DND-41 (cell line): Measurements from ENCODE around the gene POFUT2.

ENCODE experiments used
- EZH2 ChIP-seq: IDR thresholded peaks from 3 replicates; pipeline ENCODE4 v1.6.1; 2012; ENCODE audit warnings: borderline replicate concordance, low read depth, mild to moderate bottlenecking, moderate library complexity, low read length, inconsistent platforms; ENCODE audit not compliant: severe bottlenecking
- TF ChIP-seq, protein P1 (sequence below): IDR thresholded peaks from 2 replicates; pipeline ENCODE4 v1.5.1; 2012; ENCODE audit warnings: borderline replicate concordance, low read length, moderate library complexity, mild to moderate bottlenecking; ENCODE audit not compliant: poor library complexity, severe bottlenecking; ENCODE audit errors: extremely low read depth

DNA sequence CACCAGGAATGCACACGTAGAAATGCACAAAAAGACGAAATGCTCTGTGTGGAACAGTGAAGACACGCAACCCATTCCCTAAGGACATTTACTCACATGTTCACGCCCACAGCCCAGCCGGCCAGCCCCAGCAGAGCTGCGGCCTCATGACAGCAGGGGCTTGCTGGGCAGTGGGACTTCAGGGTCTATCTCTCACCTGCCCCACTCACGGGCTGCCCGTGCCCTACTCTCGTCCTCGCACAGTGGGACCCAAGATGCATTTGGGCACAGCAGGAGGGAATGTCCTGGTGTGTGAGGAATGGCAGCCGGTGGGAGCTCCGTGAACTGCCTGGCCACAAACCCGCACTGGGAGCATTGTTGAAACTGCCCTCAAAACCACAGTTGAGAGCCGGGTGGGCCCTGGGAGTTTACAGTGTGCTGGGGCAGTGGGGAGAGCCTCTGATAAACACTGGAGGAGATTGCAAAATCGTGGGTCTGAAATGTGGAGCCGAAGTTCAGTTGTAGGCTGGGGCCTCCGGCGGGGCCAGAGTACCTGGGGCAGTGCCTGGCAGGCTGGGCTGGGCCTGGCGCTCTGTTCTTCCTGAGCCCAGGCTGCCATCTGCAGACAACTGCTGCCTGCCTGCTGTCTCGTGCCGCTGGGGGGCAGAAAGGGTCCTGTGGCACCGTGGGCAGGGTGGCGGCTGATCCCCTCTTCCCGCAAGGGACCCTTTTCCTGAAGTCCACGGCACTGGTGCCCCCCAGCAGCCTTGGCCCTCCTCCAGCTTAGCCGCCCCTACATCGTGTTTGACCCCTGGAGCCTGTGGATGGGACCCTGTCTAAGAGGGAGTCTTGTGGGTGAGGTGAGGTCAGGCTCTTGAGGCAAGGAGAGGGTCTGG lies 20.7 kb upstream of the POFUT2 start:
- TF ChIP-seq, protein P1, sequence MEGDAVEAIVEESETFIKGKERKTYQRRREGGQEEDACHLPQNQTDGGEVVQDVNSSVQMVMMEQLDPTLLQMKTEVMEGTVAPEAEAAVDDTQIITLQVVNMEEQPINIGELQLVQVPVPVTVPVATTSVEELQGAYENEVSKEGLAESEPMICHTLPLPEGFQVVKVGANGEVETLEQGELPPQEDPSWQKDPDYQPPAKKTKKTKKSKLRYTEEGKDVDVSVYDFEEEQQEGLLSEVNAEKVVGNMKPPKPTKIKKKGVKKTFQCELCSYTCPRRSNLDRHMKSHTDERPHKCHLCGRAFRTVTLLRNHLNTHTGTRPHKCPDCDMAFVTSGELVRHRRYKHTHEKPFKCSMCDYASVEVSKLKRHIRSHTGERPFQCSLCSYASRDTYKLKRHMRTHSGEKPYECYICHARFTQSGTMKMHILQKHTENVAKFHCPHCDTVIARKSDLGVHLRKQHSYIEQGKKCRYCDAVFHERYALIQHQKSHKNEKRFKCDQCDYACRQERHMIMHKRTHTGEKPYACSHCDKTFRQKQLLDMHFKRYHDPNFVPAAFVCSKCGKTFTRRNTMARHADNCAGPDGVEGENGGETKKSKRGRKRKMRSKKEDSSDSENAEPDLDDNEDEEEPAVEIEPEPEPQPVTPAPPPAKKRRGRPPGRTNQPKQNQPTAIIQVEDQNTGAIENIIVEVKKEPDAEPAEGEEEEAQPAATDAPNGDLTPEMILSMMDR = no peak
- no peak for TF ChIP-seq EZH2
